Ovary (tissue), 9 donors: Measurements from ENCODE around the gene RMND5A. TPM values are rescaled to one million over a fixed set of nuclear protein-coding genes. Genes with fewer than 3 reads are reported as not detected.

ENCODE experiments used
- DNase-seq, 5 donors: peaks; one replicate each; pipeline ENCODE4 v3.0.0-alpha.2; 2019 to 2020
- H3K27ac ChIP-seq, 2 donors: fragments of 200-600 bp; one replicate each; pipeline versions ENCODE4 v1.5.1 to v1.8.0; 2019 to 2022
- H3K27me3 ChIP-seq: fragments of 200-600 bp; one replicate; pipeline ENCODE4 v1.8.0; 2022
- H3K36me3 ChIP-seq: fragments of 200-600 bp; sonication (generic); one replicate; pipeline ENCODE4 v1.5.1; 2019
- H3K4me1 ChIP-seq: one replicate; pipeline ENCODE4 v1.8.1; 2013; ENCODE audit warnings: mild to moderate bottlenecking, moderate library complexity; ENCODE audit not compliant: insufficient read depth
- H3K4me3 ChIP-seq: fragments of 200-600 bp; sonication (generic); one replicate; pipeline ENCODE4 v1.5.1; 2017
- H3K9me3 ChIP-seq, 2 donors: fragments of 200-600 bp in 1 of 2; sonication (generic) in 1 of 2; one replicate each; pipeline versions ENCODE4 v1.5.1 to v1.8.1; 2013 to 2019; ENCODE audit warnings: mild to moderate bottlenecking in 1 of 2, moderate library complexity in 1 of 2
- EP300 ChIP-seq: sonication (generic); formaldehyde crosslinking; IDR thresholded peaks from one replicate; pipeline ENCODE4 v1.6.1; 2017; ENCODE audit warnings: antibody characterized with exemption
- POLR2A ChIP-seq: fragments of 450-650 bp; IDR thresholded peaks from one replicate; pipeline ENCODE4 v1.6.1; 2017; ENCODE audit warnings: antibody characterized with exemption, mild to moderate bottlenecking, moderate library complexity
- WGBS, 3 donors: extraction: QIAGEN DNeasy Blood & Tissue Kit in 1 of 3; methylation state at CpG; one replicate each; pipeline versions ENCODE4 v1.1.5 to v1.1.7; 2013 to 2017; 5-methylcytosine and 5-hydroxymethylcytosine counted together
- intact Hi-C, 4 donors: fragments of 100-400 bp; cut with DNase I; formaldehyde crosslinking; loops; one replicate each; pipeline versions ENCODE4 v1.11.0 to v1.15.1; 2022 to 2023
- polyA plus RNA-seq, 2 donors: library from polyadenylated mRNA; stranded (reverse); fragments of 200-250 nt in 1 of 2; fragments of 350-450 nt in 1 of 2; fragmentation: Illumina TruSeq in 1 of 2; extraction: RNeasy Lipid Tissue Mini Kit (QIAGEN cat#74804) in 1 of 2; gene quantifications; one replicate each; pipeline ENCODE4 v1.2.3, GENCODE V29; 2013 to 2014
- total RNA-seq, 7 donors: library from RNA; depleted of rRNA in 2 of 7; stranded (reverse); fragments of >200 nt in 2 of 7; fragmentation: NEBNext Ultra II Directional in 3 of 7; extraction: Animal tissue kit (Norgen Biotek cat#: 25700) in 3 of 7; gene quantifications; one replicate each; pipeline versions ENCODE4 v1.1.0 to v1.2.4, GENCODE V29; 2016 to 2023
- TF ChIP-seq, protein P1 (sequence below), 3 donors: fragments of 450-650 bp in 2 of 3; fragments of 200-600 bp in 1 of 3; IDR thresholded peaks; one replicate each; pipeline versions ENCODE4 v1.5.1 to v1.8.0; 2016 to 2022; ENCODE audit warnings: antibody characterized with exemption in 3 of 3, mild to moderate bottlenecking in 1 of 3
- donor health status: DM: no; HTN: no; CAD: no; lungs with moderate emphysema.
- donor health status: DM: no; HTN: no; CAD: no.
- donor health status: Bipolar disorder and iron deficiency.
- donor health status: DM: yes; HTN: yes; CAD: no.
- donor health status: DM: no; HTN: no; CAD: no.
- donor health status: DM: yes; HTN: yes; CAD: no.

RMND5A gene
- total and polyA plus RNA-seq, 9 donors: 11.2 to 31.1 (median 26.4) TPM

DNA sequence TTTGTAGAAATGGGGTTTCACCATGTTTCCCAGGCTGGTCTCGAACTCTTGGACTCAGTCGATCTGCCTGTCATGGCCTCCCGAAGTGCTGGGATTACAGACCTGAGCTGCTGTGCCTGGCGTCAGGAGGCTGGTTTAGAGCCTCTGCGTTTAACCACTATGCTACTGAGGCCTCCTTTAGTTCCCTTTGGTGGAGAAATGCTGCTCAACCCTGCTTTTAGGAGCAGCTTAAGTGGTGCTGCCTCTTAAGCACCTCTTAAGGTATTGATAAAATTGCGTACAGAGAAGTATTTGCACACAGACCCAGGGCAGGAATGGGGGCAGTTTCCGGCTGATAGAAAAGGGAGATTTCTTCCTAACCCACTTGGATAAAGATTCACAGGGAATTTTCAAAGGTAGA is 62.7 kb downstream of the RMND5A start:
- WGBS, 3 donors: 83 to 86% (median 83%) methylated on average over 7 of the region's 7 CpGs
- Histone ChIP-seq H3K27me3 (no peaks in the 10 kb centered on the region), H3K4me1 (no peaks in the 10 kb centered on the region), H3K27ac (no peak overlapping the region), H3K36me3 (no peaks in the 10 kb centered on the region), H3K4me3 (no peak overlapping the region), H3K9me3 (no peaks in the 10 kb centered on the region)
- intact Hi-C loops: no loop called here
- no peak for TF ChIP-seq POLR2A
- no peak for DNase-seq

DNA sequence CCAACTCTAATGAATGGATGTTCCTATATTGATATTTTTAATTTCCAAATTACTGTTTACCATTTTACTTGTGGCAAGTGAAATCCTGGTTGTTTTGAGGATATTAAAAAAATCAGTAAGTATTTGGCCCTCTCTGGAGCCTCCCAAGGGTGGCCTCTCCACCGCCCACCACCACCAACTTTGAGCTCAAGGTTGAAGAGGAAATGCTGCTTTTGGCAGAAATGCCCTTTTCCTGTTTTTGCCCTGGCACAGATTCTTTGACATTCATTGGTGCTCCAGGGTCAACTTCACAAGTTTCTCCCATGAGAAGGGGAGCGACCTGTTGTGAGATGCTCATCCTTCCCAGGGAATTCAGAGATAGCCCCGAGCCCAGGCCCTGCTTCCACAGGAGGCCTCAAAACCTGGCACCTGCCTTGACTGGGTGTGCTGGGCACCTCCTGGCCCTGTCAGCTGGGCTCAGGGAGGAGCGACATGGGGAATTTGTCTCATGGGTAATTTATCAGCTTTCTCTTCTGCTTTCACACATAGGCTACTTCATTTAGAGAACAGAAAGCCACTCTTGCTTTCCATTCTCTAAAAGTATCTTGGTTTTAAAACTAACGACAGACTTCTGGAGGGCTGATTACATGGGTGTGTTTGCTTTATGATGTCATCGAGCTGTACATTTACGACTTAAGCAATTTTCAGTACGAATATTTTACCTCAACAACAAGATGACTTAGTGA is 63.7 kb downstream of the RMND5A start:
- Histone ChIP-seq H3K36me3 (no peaks in the 10 kb centered on the region), H3K27ac (no peak overlapping the region), H3K4me3 (no peak overlapping the region), H3K4me1 (no peaks in the 10 kb centered on the region), H3K27me3 (no peaks in the 10 kb centered on the region), H3K9me3 (no peaks in the 10 kb centered on the region)
- DNase-seq: no peak
- TF ChIP-seq EP300 (no peak), POLR2A (no peak)
- TF ChIP-seq, protein P1, sequence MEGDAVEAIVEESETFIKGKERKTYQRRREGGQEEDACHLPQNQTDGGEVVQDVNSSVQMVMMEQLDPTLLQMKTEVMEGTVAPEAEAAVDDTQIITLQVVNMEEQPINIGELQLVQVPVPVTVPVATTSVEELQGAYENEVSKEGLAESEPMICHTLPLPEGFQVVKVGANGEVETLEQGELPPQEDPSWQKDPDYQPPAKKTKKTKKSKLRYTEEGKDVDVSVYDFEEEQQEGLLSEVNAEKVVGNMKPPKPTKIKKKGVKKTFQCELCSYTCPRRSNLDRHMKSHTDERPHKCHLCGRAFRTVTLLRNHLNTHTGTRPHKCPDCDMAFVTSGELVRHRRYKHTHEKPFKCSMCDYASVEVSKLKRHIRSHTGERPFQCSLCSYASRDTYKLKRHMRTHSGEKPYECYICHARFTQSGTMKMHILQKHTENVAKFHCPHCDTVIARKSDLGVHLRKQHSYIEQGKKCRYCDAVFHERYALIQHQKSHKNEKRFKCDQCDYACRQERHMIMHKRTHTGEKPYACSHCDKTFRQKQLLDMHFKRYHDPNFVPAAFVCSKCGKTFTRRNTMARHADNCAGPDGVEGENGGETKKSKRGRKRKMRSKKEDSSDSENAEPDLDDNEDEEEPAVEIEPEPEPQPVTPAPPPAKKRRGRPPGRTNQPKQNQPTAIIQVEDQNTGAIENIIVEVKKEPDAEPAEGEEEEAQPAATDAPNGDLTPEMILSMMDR (IDR thresholded peaks at IDR 0.05): no peak
- WGBS, 3 donors: 73 to 78% (median 73%) methylated on average over 8 of the region's 8 CpGs
- intact Hi-C loops: no loop called here

DNA sequence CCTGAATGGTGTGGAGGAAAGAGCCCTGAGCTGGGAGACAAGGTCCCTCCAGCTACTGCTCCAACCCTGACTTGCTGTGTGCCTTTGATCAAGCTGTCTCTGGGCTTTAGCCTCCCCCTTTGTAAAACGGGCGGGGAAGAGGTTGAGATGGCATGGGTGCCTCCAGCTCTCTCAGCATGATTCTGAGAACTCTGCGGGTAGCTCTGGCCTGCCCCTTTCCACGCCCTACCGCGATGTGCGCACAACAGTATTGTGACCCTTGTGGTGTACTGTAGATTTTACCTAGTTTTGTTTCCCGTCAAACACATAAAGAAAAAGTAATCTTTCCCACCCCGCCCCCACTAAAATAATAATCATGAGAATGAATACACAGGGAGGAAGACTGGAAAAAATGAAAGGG is 65.4 kb downstream of the RMND5A start:
- TF ChIP-seq, protein P1 (IDR thresholded peaks at IDR 0.05): no peak
- TF ChIP-seq POLR2A: no peak
- no peak for TF ChIP-seq EP300
- Histone ChIP-seq H3K9me3 (no peaks in the 10 kb centered on the region), H3K36me3 (no peaks in the 10 kb centered on the region), H3K4me1 (peaks cover 2% of the 10 kb centered on the region), H3K27me3 (no peaks in the 10 kb centered on the region), H3K4me3 (no peak overlapping the region), H3K27ac (no peak overlapping the region)
- WGBS, 3 donors: 85 to 89% (median 88%) methylated on average over 9 of the region's 9 CpGs
- no peak for DNase-seq
- intact Hi-C loops: no loop called here

DNA sequence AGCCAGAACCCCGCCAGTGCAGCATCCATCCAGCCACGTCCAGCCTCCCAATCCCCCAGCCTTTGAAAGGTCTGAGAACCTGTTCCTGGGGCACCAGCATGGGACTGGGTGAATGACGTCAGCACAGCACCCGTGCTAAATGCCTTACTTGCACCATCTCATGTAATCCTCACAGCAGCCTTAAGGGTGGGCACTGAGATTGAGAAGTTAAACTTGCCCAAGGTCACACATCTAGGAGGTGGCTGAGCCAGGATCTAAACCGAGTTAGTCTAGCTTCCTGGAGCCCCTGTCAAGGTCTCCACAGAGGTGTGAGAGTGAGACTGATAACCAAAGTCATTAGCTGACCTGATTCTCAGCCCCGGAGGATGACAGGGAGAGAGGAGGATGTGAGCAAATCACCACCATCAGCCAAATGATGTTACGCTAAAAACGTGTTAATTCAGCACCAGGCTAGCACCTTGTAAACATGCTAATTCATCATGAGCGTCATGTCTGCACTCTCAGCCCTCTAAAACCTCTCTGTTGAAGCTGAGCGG is 66.0 kb downstream of the RMND5A start:
- 37 to 48% (median 45%) methylated on average over 10 of the region's 10 CpGs for WGBS, 3 donors
- intact Hi-C loops: no loop called here
- no peak for TF ChIP-seq POLR2A
- TF ChIP-seq, protein P1 (IDR thresholded peaks at IDR 0.05): no peak
- no peak for TF ChIP-seq EP300

DNA sequence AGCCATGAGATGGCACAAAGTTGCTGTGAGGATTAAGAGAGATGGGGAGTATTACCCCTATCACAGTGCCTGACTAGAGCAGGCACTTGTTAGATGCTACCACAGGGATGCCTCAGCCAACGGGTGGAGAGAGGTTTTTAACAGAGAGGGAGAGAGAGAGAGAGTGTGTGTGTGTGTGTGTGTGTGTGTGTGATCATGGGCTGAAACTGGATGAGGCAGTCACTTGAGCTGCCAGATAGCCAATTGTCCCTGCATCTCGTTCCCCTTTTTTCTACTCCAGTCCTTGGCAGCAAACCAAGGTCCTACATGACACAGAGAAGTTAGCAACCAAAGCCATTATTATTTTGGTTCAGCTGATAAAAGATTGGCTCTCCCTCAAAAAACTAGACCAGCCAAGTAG is 67.6 kb downstream of the RMND5A start:
- Histone ChIP-seq H3K4me3 (no peak overlapping the region), H3K36me3 (no peaks in the 10 kb centered on the region), H3K27ac (no peak overlapping the region), H3K9me3 (no peaks in the 10 kb centered on the region), H3K27me3 (peaks cover 4% of the 10 kb centered on the region), H3K4me1 (peaks cover 5% of the 10 kb centered on the region)
- no peak for DNase-seq
- WGBS, 3 donors: 3 to 8% (median 3%) methylated on average over 2 of the region's 2 CpGs
- intact Hi-C loops: no loop called here
- TF ChIP-seq EP300: no peak
- TF ChIP-seq, protein P1 (IDR thresholded peaks at IDR 0.05): no peak
- TF ChIP-seq POLR2A: no peak

More for the DNA sequence above, 66.0 kb downstream of the RMND5A start:
- Histone ChIP-seq H3K9me3 (no peaks in the 10 kb centered on the region), H3K4me1 (peaks cover 5% of the 10 kb centered on the region), H3K4me3 (no peak overlapping the region), H3K27me3 (peaks cover 4% of the 10 kb centered on the region), H3K36me3 (no peaks in the 10 kb centered on the region), H3K27ac (no peak overlapping the region)
- no peak for DNase-seq
